ENCODE results near the gene MYO19. TPM values are rescaled to one million over a fixed set of nuclear protein-coding genes. Genes with fewer than 3 reads are reported as not detected.
A peak's percentile ranks its signal among the peaks of the same experiment; 100 is the strongest.
"Not testable (repeated sequence)": the region's sequence is repeated elsewhere in the genome, so short reads cannot be mapped to it uniquely, and the experiment has no call there.

MYO19 gene
- total RNA-seq, 6 experiments from 2014 or later: 20.6 to 40.5 (median 28.9) TPM

DNA sequence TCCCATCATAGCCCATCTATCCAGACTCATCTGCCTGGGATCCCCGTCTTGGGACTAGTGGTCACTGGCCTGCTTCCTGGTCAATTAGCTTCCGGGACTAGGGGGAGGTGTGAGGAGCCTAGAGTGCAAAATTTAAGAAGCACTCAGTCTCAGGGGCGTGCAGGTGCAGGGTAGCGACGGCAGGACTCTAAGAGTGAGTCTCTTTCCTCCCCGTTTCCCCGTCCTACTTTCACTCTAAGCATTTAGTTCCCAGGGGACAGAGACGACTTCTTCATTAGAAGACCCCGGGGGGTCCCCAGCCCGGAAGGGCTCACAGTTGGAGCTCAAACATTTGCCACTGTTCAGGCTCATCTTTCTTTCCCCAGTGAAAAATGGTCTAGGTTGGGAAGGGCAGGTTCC, 48.9 kb downstream of the MYO19 start:
- Histone ChIP-seq H3K27me3 (no peaks in the 10 kb centered on the region), H3K4me3 (peak overlapping the region; percentile 89 to 98 (median 94)), H3K36me3 (no peaks in the 10 kb centered on the region), H3K4me1 (peaks cover 0 to 31% (median 4%) of the 10 kb centered on the region in 4 donors), H3K27ac (no peak overlapping the region), H3K9me3 (no peaks in the 10 kb centered on the region)
- DNase-seq: no peak
- TF ChIP-seq POLR2A (IDR thresholded peaks at IDR 0.05) (no peak), CTCF (IDR thresholded peaks at IDR 0.05) (no peak)
- no peak for ATAC-seq
- 63% methylated on average over 2 of the region's 10 CpGs for WGBS (ENCODE audit: insufficient coverage, low coverage, low lambda C conversion rate, missing lambda C conversion rate)
- intact Hi-C loops (cut with DNase I): no loop called here

DNA sequence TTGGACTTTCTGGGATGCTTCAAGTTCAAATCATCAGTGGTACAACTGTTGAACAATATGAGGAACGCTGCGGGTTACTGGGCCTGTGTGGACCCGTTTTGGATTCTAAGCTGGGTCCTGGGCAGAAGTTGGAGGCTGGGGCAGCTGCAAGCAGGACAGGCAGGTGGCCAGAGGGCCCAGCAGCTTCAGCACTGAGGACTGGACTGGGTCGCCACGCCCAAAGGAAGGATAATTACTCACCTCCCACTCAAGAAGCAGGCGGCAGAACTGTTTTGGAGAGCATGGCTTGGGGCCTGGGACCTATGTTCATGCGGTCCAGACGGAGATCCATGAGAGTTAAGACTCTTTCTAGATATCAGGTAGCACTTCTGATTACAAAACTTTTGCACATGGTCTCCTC, 49.6 kb downstream of the MYO19 start:
- WGBS (ENCODE audit: insufficient coverage, low coverage, low lambda C conversion rate, missing lambda C conversion rate): no CpG with 5 or more reads among the region's 8 CpGs
- no peak for ATAC-seq
- intact Hi-C loops (cut with DNase I): no loop called here

GRCh38 chr17:36484021-36484420, 50.6 kb downstream of the MYO19 start:
- H3K36me3 ChIP-seq; H3K9me3 ChIP-seq; H3K27ac ChIP-seq; H3K27me3 ChIP-seq; intact Hi-C loops (cut with DNase I); H3K4me3 ChIP-seq; ATAC-seq: not testable (repeated sequence)
- H3K4me1 ChIP-seq: peaks cover 0 to 31% (median 4%) of the 10 kb centered on the region in 4 donors
- peak in 1 of 3 donors; percentile 25 for DNase-seq
- WGBS (ENCODE audit: insufficient coverage, low coverage, low lambda C conversion rate, missing lambda C conversion rate): 89% methylated on average over 6 of the region's 7 CpGs

More for the DNA sequence above, 49.6 kb downstream of the MYO19 start:
- peaks cover 0 to 31% (median 4%) of the 10 kb centered on the region in 4 donors for H3K4me1 ChIP-seq
- H3K4me3 ChIP-seq: no peak overlapping the region
- peak in 1 of 3 donors; percentile 40 for DNase-seq
- H3K9me3 ChIP-seq: no peaks in the 10 kb centered on the region
- no peak overlapping the region for H3K27ac ChIP-seq
- no peaks in the 10 kb centered on the region for H3K27me3 ChIP-seq
- no peaks in the 10 kb centered on the region for H3K36me3 ChIP-seq
- TF ChIP-seq CTCF (IDR thresholded peaks at IDR 0.05) (no peak), POLR2A (IDR thresholded peaks at IDR 0.05) (no peak)

DNA sequence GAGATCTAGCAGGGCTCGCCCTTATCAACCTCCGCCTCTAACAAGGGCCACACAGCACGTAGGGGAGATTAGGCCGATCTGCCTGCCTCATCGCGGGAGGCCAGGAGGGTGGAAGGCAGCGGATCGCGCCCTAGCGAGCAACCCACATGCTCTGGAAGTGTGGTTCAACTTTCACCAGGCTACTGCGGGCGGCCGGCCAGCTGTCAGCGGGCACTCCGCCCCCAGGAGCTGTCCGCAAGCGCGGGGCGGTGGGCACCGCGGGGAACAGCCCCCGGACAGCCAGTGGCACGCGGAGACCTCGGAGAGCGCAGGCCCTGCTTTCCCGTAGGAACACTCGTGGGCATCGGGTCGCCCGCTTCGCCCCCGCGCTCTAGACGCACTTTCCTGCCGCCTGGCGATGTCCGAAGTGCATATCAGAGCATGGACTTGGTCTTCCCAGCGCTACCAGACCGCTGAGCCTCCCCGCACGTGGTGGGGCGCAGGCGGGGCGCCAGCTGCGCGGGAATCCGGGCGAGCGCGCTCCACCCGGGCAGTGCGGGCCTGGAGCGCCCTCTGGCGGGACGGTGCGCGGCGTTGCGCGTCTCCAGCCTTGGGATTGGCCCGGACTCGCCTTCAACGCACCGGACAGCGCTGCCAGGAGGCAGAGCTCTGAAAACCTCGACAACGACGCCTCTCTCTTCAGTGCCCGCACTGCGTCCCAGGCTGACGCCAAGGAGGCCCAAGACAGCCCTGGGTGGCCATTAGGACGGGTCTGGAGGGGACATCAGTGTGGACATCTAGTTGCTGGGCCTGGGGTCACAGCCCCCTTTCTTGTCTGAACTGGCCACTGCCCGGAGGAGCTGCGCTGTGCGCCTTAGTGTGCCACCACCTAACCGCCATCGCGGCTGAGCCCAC, 51.8 kb downstream of the MYO19 start:
- intact Hi-C loops (cut with DNase I): no loop called here
- peaks cover 0 to 27% (median 3%) of the 10 kb centered on the region in 4 donors for H3K4me1 ChIP-seq
- 0% methylated on average over 2 of the region's 79 CpGs for WGBS (ENCODE audit: insufficient coverage, low coverage, low lambda C conversion rate, missing lambda C conversion rate)

More for the DNA sequence above, 51.8 kb downstream of the MYO19 start:
- H3K27me3 ChIP-seq: no peaks in the 10 kb centered on the region
- ATAC-seq (peak; percentile 87 to 92 (median 90)), DNase-seq (peak; percentile 84 to 86 (median 86))
- no peaks in the 10 kb centered on the region for H3K36me3 ChIP-seq
- H3K27ac ChIP-seq: no peak overlapping the region
- H3K4me3 ChIP-seq: peak overlapping the region; percentile 47 to 53 (median 49)
- H3K9me3 ChIP-seq: no peaks in the 10 kb centered on the region
- TF ChIP-seq POLR2A (IDR thresholded peaks at IDR 0.05) (no peak), CTCF (IDR thresholded peaks at IDR 0.05) (peak; percentile 91 to 99 (median 96))

Measured in right lobe of liver (tissue), 6 donors.